ENCODE results near the gene PBRM1. TPM values are rescaled to one million over a fixed set of nuclear protein-coding genes. Genes with fewer than 3 reads are reported as not detected.

PBRM1 gene
- total RNA-seq, 2 donors from 2014 or later = 73.4 to 78.5 TPM

- no peaks in the 10 kb centered on the region for H3K4me1 Mint-ChIP-seq
- Histone ChIP-seq H3K4me1 (ENCODE audit: control insufficient read depth, insufficient read depth, low read length) (no peaks in the 10 kb centered on the region), H3K9me3 (ENCODE audit: control insufficient read depth, low read length) (peaks cover 6% of the 10 kb centered on the region), H3K27ac (ENCODE audit: low read depth, low read length) (no peak overlapping the region), H3K4me3 (ENCODE audit: low read length) (no peak overlapping the region), H3K36me3 (ENCODE audit: control insufficient read depth, insufficient read depth, low read length) (peaks cover 32% of the 10 kb centered on the region), H3K27me3 (ENCODE audit: control insufficient read depth, insufficient read depth, low read length, poor library complexity, severe bottlenecking) (no peaks in the 10 kb centered on the region), H3K9ac (ENCODE audit: extremely low read depth, low read length, poor library complexity, severe bottlenecking) (no peak overlapping the region)
- no peaks in the 10 kb centered on the region for H3K27me3 Mint-ChIP-seq (ENCODE audit: insufficient read depth)
- H3K4me3 Mint-ChIP-seq = no peak overlapping the region
- no peak overlapping the region for H3K27ac Mint-ChIP-seq
- peaks cover 1% of the 10 kb centered on the region for H3K9me3 Mint-ChIP-seq
- peaks cover 44% of the 10 kb centered on the region for H3K36me3 Mint-ChIP-seq (ENCODE audit: low read depth)
- no peak for TF ChIP-seq CTCF (conservative IDR thresholded peaks at IDR 0.05)
- no peak for DNase-seq
Observed at GRCh38 chr3:52719618-52720017, 33.9 kb upstream of the PBRM1 start.

GRCh38 chr3:52715714-52716305 is 30.1 kb upstream of the PBRM1 start:
- Histone ChIP-seq H3K36me3 (ENCODE audit: control insufficient read depth, insufficient read depth, low read length) (peaks cover 38% of the 10 kb centered on the region), H3K4me1 (ENCODE audit: control insufficient read depth, insufficient read depth, low read length) (no peaks in the 10 kb centered on the region), H3K9ac (ENCODE audit: extremely low read depth, low read length, poor library complexity, severe bottlenecking) (no peak overlapping the region), H3K9me3 (ENCODE audit: control insufficient read depth, low read length) (peaks cover 6% of the 10 kb centered on the region), H3K27me3 (ENCODE audit: control insufficient read depth, insufficient read depth, low read length, poor library complexity, severe bottlenecking) (no peaks in the 10 kb centered on the region), H3K4me3 (ENCODE audit: low read length) (no peak overlapping the region), H3K27ac (ENCODE audit: low read depth, low read length) (no peak overlapping the region)
- DNase-seq = peak; percentile 35
- H3K4me3 Mint-ChIP-seq = no peak overlapping the region
- H3K4me1 Mint-ChIP-seq = no peaks in the 10 kb centered on the region
- H3K9me3 Mint-ChIP-seq = peaks cover 1% of the 10 kb centered on the region
- peaks cover 37% of the 10 kb centered on the region for H3K36me3 Mint-ChIP-seq (ENCODE audit: low read depth)
- no peaks in the 10 kb centered on the region for H3K27me3 Mint-ChIP-seq (ENCODE audit: insufficient read depth)
- WGBS, 2 experiments (ENCODE audit: insufficient coverage in 1 of 2, insufficient read length in 1 of 2) = 94 to 97% methylated on average over 10 to 11 of the region's 11 CpGs
- H3K27ac Mint-ChIP-seq = no peak overlapping the region
- no peak for TF ChIP-seq CTCF (conservative IDR thresholded peaks at IDR 0.05)

- H3K4me1 ChIP-seq (ENCODE audit: control insufficient read depth, insufficient read depth, low read length) = no peaks in the 10 kb centered on the region
- peak; percentile 50 for TF ChIP-seq CTCF (conservative IDR thresholded peaks at IDR 0.05)
- H3K36me3 ChIP-seq (ENCODE audit: control insufficient read depth, insufficient read depth, low read length) = peaks cover 44% of the 10 kb centered on the region
- no peaks in the 10 kb centered on the region for H3K27me3 ChIP-seq (ENCODE audit: control insufficient read depth, insufficient read depth, low read length, poor library complexity, severe bottlenecking)
- H3K36me3 Mint-ChIP-seq (ENCODE audit: low read depth) = peaks cover 35% of the 10 kb centered on the region
- 44 to 71% methylated on average over 12 to 39 of the region's 39 CpGs for WGBS, 2 experiments (ENCODE audit: insufficient coverage in 1 of 2, insufficient read length in 1 of 2)
- H3K9me3 Mint-ChIP-seq = peaks cover under 1% of the 10 kb centered on the region
- peak; percentile 97 for DNase-seq
- H3K4me1 Mint-ChIP-seq = no peaks in the 10 kb centered on the region
- H3K9me3 ChIP-seq (ENCODE audit: control insufficient read depth, low read length) = peaks cover under 1% of the 10 kb centered on the region
- no peaks in the 10 kb centered on the region for H3K27me3 Mint-ChIP-seq (ENCODE audit: insufficient read depth)
- no peak overlapping the region for H3K4me3 ChIP-seq (ENCODE audit: low read length)
- H3K4me3 Mint-ChIP-seq = peak overlapping the region; percentile 47
- no peak overlapping the region for H3K9ac ChIP-seq (ENCODE audit: extremely low read depth, low read length, poor library complexity, severe bottlenecking)
- no peak overlapping the region for H3K27ac Mint-ChIP-seq
- H3K27ac ChIP-seq (ENCODE audit: low read depth, low read length) = no peak overlapping the region
Observed at GRCh38 chr3:52714335-52715302, 28.9 kb upstream of the PBRM1 start.

Data from endodermal cell (in vitro differentiated cells).